Measurements from ENCODE around the gene SHOC1. TPM values are rescaled to one million over a fixed set of nuclear protein-coding genes. Genes with fewer than 3 reads are reported as not detected.

Gene SHOC1
- total RNA-seq = 0.07 TPM in 1 of 2 replicates, not detected in the other

DNA sequence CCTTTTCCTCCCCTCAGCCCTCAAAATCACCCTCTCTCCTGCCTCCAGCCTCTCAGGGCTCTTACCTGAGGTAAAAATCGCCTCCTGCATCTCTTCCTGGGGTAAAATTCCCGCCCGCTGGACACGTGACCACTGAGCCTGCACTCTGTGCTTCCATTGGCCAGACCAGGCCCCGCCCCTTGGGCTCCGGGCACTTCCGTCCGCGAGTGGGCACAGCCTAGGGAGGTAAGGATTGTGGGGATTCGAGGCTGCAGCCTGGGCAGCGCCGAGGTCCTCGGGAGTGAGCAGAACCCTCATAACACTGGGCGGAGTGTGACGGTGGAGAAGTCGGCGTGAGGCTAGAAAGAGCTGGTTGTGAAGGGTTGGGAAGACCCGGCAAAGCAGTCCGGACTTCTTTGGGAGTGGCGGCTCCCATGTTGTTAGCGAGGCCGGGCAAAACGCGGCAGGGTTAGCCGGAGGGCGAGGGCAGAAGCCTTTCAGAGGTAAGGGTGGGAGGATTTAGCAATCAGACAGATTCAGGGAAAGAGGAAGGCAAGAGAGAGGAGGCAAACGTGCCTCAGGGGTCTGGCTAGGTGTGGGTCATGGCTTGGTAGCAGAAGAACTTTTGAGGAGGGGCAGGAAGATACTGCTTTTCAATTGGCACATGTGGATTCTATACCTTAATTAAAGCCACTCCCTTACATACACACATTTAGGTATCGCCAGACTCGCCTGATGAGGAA, at the start of gene SHOC1:
Gene SHOC1, minus strand, starts transcription at position 103 of the 722 bp plus-strand sequence. CDS start 3,519 bp downstream, outside the sequence.
- H3K4me3 ChIP-seq (ENCODE audit: low read depth, low read length) = no peak within 1 kb of the TSS
- no peak for DNase-seq (ENCODE audit: low read depth)

GRCh38 chr9:111843971-111844370, 49.2 kb upstream of the SHOC1 start:
- no peak for TF ChIP-seq CTCF (conservative IDR thresholded peaks at IDR 0.05; ENCODE audit: low read depth, low read length)
- H3K4me3 ChIP-seq (ENCODE audit: low read depth, low read length) = no peak overlapping the region
- DNase-seq (ENCODE audit: low read depth) = no peak

More for the DNA sequence above, at the start of gene SHOC1:
- TF ChIP-seq CTCF (conservative IDR thresholded peaks at IDR 0.05; ENCODE audit: low read depth, low read length) = no peak

- H3K4me3 ChIP-seq (ENCODE audit: low read depth, low read length) = no peak overlapping the region
- no peak for DNase-seq (ENCODE audit: low read depth)
- no peak for TF ChIP-seq CTCF (conservative IDR thresholded peaks at IDR 0.05; ENCODE audit: low read depth, low read length)
These were observed 47.6 kb upstream of the SHOC1 start for GRCh38 chr9:111842313-111842712.

DNA sequence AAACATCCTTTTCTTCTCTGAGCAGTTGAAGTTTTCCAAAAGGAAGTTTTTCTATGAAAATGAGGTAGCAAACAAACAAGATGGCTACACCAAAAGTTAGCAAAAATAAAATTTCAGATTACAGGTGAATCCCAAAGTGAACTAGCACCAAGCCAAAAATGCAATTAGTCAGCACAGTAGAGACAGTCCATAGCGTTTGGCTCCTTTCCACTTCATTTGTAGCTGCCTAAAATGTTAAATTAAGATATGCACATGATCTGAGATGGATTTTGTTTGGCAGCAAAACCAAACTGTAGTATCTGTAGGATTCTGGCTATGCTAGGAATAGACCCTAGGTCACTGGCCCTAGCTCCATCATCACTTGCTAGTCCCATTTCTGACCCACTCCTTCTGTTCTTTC, 45.7 kb upstream of the SHOC1 start:
- H3K4me3 ChIP-seq (ENCODE audit: low read depth, low read length) = no peak overlapping the region
- no peak for TF ChIP-seq CTCF (conservative IDR thresholded peaks at IDR 0.05; ENCODE audit: low read depth, low read length)
- DNase-seq (ENCODE audit: low read depth) = no peak

- no peak for TF ChIP-seq CTCF (conservative IDR thresholded peaks at IDR 0.05; ENCODE audit: low read depth, low read length)
- DNase-seq (ENCODE audit: low read depth) = no peak
- no peak overlapping the region for H3K4me3 ChIP-seq (ENCODE audit: low read depth, low read length)
These were observed 45.2 kb upstream of the SHOC1 start for GRCh38 chr9:111839987-111840386.

DNA sequence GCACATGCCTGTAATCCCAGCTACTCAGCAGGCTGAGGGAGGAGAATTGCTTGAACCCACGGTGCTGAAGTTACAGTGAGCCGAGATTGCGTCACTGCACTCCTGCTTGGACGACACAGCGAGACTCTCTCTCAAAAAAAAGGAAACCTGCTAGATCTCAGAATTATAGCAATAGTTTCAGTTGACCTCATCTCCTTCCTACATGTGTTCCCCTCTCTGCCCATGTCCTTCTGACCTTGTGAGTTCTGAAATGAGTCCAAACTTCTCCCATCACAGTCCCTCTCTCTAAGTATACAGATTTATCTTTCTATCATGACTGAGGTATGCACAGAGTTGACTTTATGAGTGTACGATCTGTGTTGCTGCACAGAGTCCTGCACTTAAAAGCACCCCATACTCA, 44.6 kb upstream of the SHOC1 start:
- TF ChIP-seq CTCF (conservative IDR thresholded peaks at IDR 0.05; ENCODE audit: low read depth, low read length) = no peak
- H3K4me3 ChIP-seq (ENCODE audit: low read depth, low read length) = no peak overlapping the region
- no peak for DNase-seq (ENCODE audit: low read depth)

DNA sequence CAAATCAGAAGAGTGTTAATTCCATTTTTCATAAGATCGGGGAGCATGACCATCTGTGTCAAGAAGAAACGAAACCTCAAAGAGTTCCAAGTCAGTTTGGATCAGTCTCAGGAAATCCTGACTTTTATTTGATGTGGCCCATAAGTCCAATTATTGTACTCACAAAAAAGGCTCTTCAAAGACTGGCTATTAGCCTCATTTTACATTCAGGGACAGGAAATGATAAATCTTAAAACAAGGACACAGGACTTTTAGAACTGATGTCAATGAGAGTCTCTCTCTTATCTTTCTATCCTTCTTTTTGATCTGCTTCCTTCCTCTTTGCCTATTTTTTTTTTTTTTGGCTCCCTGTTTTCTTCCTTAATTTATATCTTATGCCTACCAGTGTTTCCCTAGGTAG, 43.7 kb upstream of the SHOC1 start:
- no peak overlapping the region for H3K4me3 ChIP-seq (ENCODE audit: low read depth, low read length)
- no peak for DNase-seq (ENCODE audit: low read depth)
- no peak for TF ChIP-seq CTCF (conservative IDR thresholded peaks at IDR 0.05; ENCODE audit: low read depth, low read length)

All from epithelial cell of proximal tubule (primary cell).